Gastrocnemius medialis (tissue), 4 donors: Measurements from ENCODE around the gene AK5. TPM values are rescaled to one million over a fixed set of nuclear protein-coding genes. Genes with fewer than 3 reads are reported as not detected.
"Not testable (repeated sequence)": the region's sequence is repeated elsewhere in the genome, so short reads cannot be mapped to it uniquely, and the experiment has no call there.

ENCODE experiments used
- ATAC-seq, 2 donors: fragments of 150-250 bp; one replicate each; pipeline ENCODE4 v1.9.1; 2016
- DNase-seq, 2 donors: peaks; one replicate each; pipeline ENCODE4 v3.0.0-alpha.2; 2019
- H3K27ac ChIP-seq, 4 donors: fragments of 200-600 bp; sonication (generic); 1 replicate in 1 of 4; 2 replicates in 3 of 4; pipeline ENCODE4 v1.5.1; 2016 to 2018; ENCODE audit warnings: mild to moderate bottlenecking in 2 of 4, moderate library complexity in 1 of 4
- H3K27me3 ChIP-seq, 3 donors: fragments of 200-600 bp; sonication (generic) in 2 of 3; 1 replicate in 1 of 3; 2 replicates in 2 of 3; pipeline versions ENCODE4 v1.5.1 to v1.6.0; 2016 to 2019; ENCODE audit warnings: mild to moderate bottlenecking in 1 of 3, moderate library complexity in 1 of 3
- H3K36me3 ChIP-seq, 2 donors: fragments of 200-600 bp; sonication (generic) in 1 of 2; one replicate each; pipeline ENCODE4 v1.5.1; 2017 to 2018
- H3K4me1 ChIP-seq, 2 donors: fragments of 200-600 bp; sonication (generic) in 1 of 2; one replicate each; pipeline ENCODE4 v1.5.1; 2016 to 2017; ENCODE audit warnings: mild to moderate bottlenecking in 2 of 2
- H3K4me3 ChIP-seq, 4 donors: fragments of 200-600 bp; sonication (generic) in 3 of 4; 1 replicate in 1 of 4; 2 replicates in 3 of 4; pipeline ENCODE4 v1.5.1; 2016 to 2019; ENCODE audit warnings: mild to moderate bottlenecking in 2 of 4
- H3K9me3 ChIP-seq, 3 donors: fragments of 200-600 bp; sonication (generic) in 2 of 3; 1 replicate in 1 of 3; 2 replicates in 2 of 3; pipeline ENCODE4 v1.5.1; 2016 to 2019
- POLR2A ChIP-seq, 2 donors: fragments of 450-650 bp; IDR thresholded peaks; one replicate each; pipeline ENCODE4 v1.6.1; 2017; ENCODE audit warnings: antibody characterized with exemption in 2 of 2, mild to moderate bottlenecking in 2 of 2, moderate library complexity in 2 of 2
- in situ Hi-C, 4 donors: fragments of 200-750 bp; cut with MboI; loops; one replicate each; pipeline versions ENCODE4 v1.15.0 to v1.8.0; 2017; ENCODE audit warnings: low sequenced_read_pairs in 4 of 4
- intact Hi-C: fragments of 100-400 bp; cut with DNase I; formaldehyde crosslinking; loops from one replicate; pipeline ENCODE4 v1.15.1; 2023; ENCODE audit warnings: low total_unique reads
- total RNA-seq, 4 donors: library from RNA; depleted of rRNA; stranded (reverse); fragments of >200 nt; gene quantifications; one replicate each; pipeline versions ENCODE4 v1.1.0 to v1.2.3, GENCODE V29; 2016
- TF ChIP-seq, protein P1 (sequence below), 5 experiments: fragments of 450-650 bp in 3 of 5; fragments of 200-600 bp in 2 of 5; sonication (generic) in 2 of 5; IDR thresholded peaks in 4 of 5; conservative IDR thresholded peaks in 1 of 5; 1 replicate in 4 of 5; 2 replicates in 1 of 5; pipeline ENCODE4 v1.5.1; 2016 to 2019; ENCODE audit warnings: antibody characterized with exemption in 5 of 5, mild to moderate bottlenecking in 3 of 5, moderate library complexity in 3 of 5

Gene AK5
- total RNA-seq, 4 donors from 2014 or later: 0.07 to 1.8 TPM; not detected in 2

DNA sequence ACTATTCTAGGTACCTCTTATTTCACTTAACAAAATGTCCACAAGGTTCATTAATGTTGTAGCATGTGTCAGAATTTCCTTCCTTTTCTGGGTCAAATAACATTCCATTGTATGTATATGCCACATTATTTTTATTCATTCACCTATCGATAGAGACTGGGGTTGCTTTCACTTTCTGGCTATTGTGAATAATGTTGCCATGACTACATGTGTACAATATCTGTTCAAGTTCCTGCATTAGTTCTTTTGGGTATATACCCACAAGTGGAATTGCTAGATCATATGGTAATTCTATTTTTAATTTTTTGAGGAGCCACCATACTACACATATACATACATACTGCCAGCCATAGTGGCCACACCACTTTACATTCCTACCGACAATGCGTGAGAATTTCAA, 242.2 kb downstream of the AK5 start:
- H3K27ac ChIP-seq: no peak overlapping the region
- ATAC-seq (no peak), DNase-seq (no peak)
- in situ Hi-C loops: no loop called here
- H3K9me3 ChIP-seq: peaks cover 0 to 3% (median 0%) of the 10 kb centered on the region in 3 donors
- H3K4me1 ChIP-seq: no peaks in the 10 kb centered on the region
- H3K4me3 ChIP-seq: no peak overlapping the region
- H3K36me3 ChIP-seq: no peaks in the 10 kb centered on the region
- H3K27me3 ChIP-seq: no peaks in the 10 kb centered on the region
- intact Hi-C loops: no loop called here
- no peak for TF ChIP-seq POLR2A (IDR thresholded peaks at IDR 0.05)
- TF ChIP-seq, protein P1, sequence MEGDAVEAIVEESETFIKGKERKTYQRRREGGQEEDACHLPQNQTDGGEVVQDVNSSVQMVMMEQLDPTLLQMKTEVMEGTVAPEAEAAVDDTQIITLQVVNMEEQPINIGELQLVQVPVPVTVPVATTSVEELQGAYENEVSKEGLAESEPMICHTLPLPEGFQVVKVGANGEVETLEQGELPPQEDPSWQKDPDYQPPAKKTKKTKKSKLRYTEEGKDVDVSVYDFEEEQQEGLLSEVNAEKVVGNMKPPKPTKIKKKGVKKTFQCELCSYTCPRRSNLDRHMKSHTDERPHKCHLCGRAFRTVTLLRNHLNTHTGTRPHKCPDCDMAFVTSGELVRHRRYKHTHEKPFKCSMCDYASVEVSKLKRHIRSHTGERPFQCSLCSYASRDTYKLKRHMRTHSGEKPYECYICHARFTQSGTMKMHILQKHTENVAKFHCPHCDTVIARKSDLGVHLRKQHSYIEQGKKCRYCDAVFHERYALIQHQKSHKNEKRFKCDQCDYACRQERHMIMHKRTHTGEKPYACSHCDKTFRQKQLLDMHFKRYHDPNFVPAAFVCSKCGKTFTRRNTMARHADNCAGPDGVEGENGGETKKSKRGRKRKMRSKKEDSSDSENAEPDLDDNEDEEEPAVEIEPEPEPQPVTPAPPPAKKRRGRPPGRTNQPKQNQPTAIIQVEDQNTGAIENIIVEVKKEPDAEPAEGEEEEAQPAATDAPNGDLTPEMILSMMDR (IDR thresholded peaks at IDR 0.05 in 4 of 5, conservative IDR thresholded peaks at IDR 0.05 in 1 of 5): no peak

DNA sequence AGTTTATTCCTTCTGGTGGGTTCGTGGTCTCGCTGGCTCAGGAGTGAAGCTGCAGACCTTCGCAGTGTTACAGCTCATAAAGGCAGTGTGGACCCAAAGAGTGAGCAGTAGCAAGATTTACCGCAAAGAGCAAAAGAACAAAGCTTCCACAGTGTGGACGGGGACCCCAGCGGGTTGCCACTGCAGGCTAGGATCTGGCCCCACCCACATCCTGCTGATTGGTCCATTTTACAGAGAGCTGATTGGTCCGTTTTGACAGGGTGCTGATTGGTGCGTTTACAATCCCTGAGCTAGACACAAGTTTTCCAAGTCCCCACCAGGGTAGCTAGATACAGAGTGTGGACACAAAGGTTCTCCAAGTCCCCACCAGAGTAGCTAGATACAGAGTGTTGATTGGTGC, 249.3 kb downstream of the AK5 start:
- intact Hi-C loops (loop anchor here (5.0 to 10.0 kb wide), 2 partner anchors 384 to 1376 kb away; no protein-coding TSS in a partner anchor), in situ Hi-C loops (loop anchor here in 3 of 4 donors (10.0 to 25.0 kb wide), 2 partner anchors 369 to 386 kb away; no protein-coding TSS in a partner anchor)
- not testable (repeated sequence) for ATAC-seq, H3K4me1 ChIP-seq, H3K27ac ChIP-seq, H3K27me3 ChIP-seq, DNase-seq, H3K4me3 ChIP-seq, H3K36me3 ChIP-seq, H3K9me3 ChIP-seq

DNA sequence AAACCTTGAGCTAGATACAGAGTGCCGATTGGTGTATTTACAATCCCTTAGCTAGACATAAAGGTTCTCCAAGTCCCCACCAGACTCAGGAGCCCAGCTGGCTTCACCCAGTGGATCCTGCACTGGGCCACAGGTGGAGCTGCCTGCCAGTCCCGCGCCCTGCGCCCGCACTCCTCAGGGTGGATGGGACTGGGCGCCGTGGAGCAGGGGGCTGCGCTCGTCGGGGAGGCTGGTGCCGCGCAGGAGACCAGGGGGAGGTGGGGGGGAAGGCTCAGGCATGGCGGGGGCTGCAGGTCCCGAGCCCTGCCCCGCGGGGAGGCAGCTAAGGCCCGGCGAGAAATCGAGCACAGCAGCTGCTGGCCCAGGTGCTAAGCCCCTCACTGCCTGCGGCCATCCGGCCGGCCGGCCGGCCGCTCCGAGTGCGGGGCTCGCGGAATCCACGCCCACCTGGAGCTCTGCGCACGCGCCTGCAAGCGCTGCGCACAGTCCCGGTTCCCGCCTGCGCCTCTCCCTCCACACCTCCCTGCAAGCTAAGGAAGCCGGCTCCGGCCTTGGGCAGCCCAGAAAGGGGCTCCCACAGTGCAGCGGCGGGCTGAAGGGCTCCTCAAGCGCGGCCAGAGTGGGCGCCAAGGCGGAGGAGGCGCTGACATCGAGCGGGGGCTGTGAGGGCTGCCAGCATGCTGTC, 249.9 kb downstream of the AK5 start:
- DNase-seq, H3K27me3 ChIP-seq, H3K4me3 ChIP-seq, H3K9me3 ChIP-seq, H3K4me1 ChIP-seq, H3K36me3 ChIP-seq, H3K27ac ChIP-seq, ATAC-seq: not testable (repeated sequence)
- intact Hi-C loops (loop anchor here (5.0 to 10.0 kb wide), 2 partner anchors 384 to 1377 kb away; no protein-coding TSS in a partner anchor), in situ Hi-C loops (loop anchor here in 3 of 4 donors (10.0 to 25.0 kb wide), 2 partner anchors 369 to 387 kb away; no protein-coding TSS in a partner anchor)

DNA sequence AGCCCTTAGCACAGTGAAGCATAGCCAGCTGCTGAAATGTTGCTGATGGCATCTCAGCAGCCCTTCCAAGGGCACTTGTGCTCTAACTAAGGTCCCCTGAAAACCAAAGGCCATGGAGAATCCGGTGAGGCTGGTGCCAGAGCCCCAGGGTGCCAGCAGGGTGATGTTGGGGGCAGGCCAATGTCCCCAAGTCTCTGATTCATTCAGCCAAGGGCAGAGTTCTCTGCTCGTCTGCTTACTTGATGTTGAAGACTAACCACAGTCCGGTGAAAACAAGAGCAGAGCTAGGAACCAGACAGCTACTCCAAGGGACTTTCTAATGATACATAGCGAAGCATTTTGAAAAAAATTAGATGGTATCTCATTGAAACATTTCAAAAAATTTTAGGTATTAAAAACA, 250.8 kb downstream of the AK5 start:
- H3K4me3 ChIP-seq: no peak overlapping the region
- no peak overlapping the region for H3K27ac ChIP-seq
- H3K36me3 ChIP-seq: no peaks in the 10 kb centered on the region
- intact Hi-C loops (loop anchor here (5.0 to 10.0 kb wide), 2 partner anchors 385 to 1378 kb away; no protein-coding TSS in a partner anchor), in situ Hi-C loops (loop anchor here in 3 of 4 donors (10.0 to 25.0 kb wide), 2 partner anchors 370 to 388 kb away; no protein-coding TSS in a partner anchor)
- ATAC-seq: no peak
- H3K9me3 ChIP-seq: no peaks in the 10 kb centered on the region
- DNase-seq: no peak
- no peaks in the 10 kb centered on the region for H3K27me3 ChIP-seq
- no peak for TF ChIP-seq POLR2A (IDR thresholded peaks at IDR 0.05)
- TF ChIP-seq, protein P1 (IDR thresholded peaks at IDR 0.05 in 4 of 5, conservative IDR thresholded peaks at IDR 0.05 in 1 of 5): no peak
- no peaks in the 10 kb centered on the region for H3K4me1 ChIP-seq

DNA sequence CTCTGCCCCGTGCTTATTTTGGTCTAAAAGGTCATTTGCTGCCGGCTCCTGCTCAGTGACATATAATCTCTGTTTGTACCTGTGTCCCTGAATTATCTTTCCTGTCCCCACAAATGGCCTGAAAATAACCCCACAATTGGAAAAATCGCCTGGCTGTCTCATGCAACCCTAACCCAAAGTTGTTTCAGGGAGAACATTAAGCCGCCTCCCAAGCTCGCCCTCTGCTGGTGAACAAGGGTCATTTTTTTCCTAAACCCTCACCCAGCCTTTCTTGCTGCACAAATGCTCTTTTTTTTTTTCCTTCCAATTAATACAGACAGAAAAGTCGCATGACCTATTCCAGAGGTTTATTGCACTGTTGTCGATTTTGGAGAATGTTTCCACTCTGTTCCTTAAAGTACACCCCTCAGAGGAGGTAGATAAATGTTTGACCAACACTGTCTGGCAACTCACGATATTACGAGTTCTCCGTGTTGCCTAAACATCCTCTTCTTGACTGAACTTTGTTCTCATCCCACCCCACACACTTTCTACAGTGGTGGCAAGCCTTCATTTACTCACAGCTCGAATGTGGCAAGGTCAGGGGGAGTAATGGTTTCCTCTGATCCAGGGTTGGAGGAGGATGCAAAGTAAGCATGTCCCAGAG, 252.0 kb downstream of the AK5 start:
- in situ Hi-C loops: loop anchor here in 3 of 4 donors (10.0 to 25.0 kb wide), 2 partner anchors 371 to 389 kb away; no protein-coding TSS in a partner anchor
- no peak overlapping the region for H3K4me3 ChIP-seq
- DNase-seq: no peak

More for the DNA sequence above, 252.0 kb downstream of the AK5 start:
- Histone ChIP-seq H3K9me3 (no peaks in the 10 kb centered on the region), H3K36me3 (no peaks in the 10 kb centered on the region), H3K4me1 (peaks cover 0 to 2% of the 10 kb centered on the region in 2 donors), H3K27ac (no peak overlapping the region), H3K27me3 (no peaks in the 10 kb centered on the region)
- TF ChIP-seq, protein P1 (IDR thresholded peaks at IDR 0.05 in 4 of 5, conservative IDR thresholded peaks at IDR 0.05 in 1 of 5): peak; percentile 42 to 79 (median 58)
- TF ChIP-seq POLR2A (IDR thresholded peaks at IDR 0.05): no peak
- ATAC-seq: peak; percentile 41 to 49
- intact Hi-C loops: loop anchor here (5.0 to 10.0 kb wide), 2 partner anchors 386 to 1379 kb away; no protein-coding TSS in a partner anchor
